Activated CD4-positive, alpha-beta T cell treated with anti-CD3 and anti-CD28 coated beads, Interleukin-2, amount 10 ng/mL, durations not matched to agents 7 days and 5 days (primary cell): ENCODE measurements around the gene HJV. TPM values are rescaled to one million over a fixed set of nuclear protein-coding genes. Genes with fewer than 3 reads are reported as not detected.
"Not testable (repeated sequence)": the region's sequence is repeated elsewhere in the genome, so short reads cannot be mapped to it uniquely, and the experiment has no call there.

Source experiments
- CTCF ChIA-PET: fragments of 350-600 bp; sonication (Branson Sonifier 250); formaldehyde crosslinking; loops from one replicate; lab custom pipeline; 2021; ENCODE audit warnings: antibody characterized with exemption; lab: Charles Lee
- POLR2A ChIA-PET: fragments of 350-600 bp; sonication (Branson Sonifier 250); formaldehyde crosslinking; loops from one replicate; lab custom pipeline; 2021; ENCODE audit warnings: antibody characterized with exemption; lab: Charles Lee
- DNase-seq: peaks from one replicate; pipeline ENCODE4 v3.0.0-alpha.2; 2020
- H3K27ac Mint-ChIP-seq: one replicate; pipeline ENCODE4 v1.8.0; 2021; ENCODE audit warnings: mild to moderate bottlenecking, moderate library complexity, mixed read lengths
- H3K27me3 Mint-ChIP-seq: one replicate; pipeline ENCODE4 v1.8.0; 2021; ENCODE audit warnings: mixed read lengths
- H3K36me3 Mint-ChIP-seq: one replicate; pipeline ENCODE4 v1.8.0; 2021; ENCODE audit warnings: low read depth, mixed read lengths
- H3K4me1 Mint-ChIP-seq: one replicate; pipeline ENCODE4 v1.8.0; 2021; ENCODE audit warnings: mixed read lengths
- H3K4me3 Mint-ChIP-seq: one replicate; pipeline ENCODE4 v1.8.0; 2021; ENCODE audit warnings: mild to moderate bottlenecking, moderate library complexity, mixed read lengths
- H3K9me3 Mint-ChIP-seq: one replicate; pipeline ENCODE4 v1.8.0; 2021; ENCODE audit warnings: mixed read lengths
- total RNA-seq, 2 experiments: library from RNA; stranded (reverse); gene quantifications; one replicate each; pipeline ENCODE4 v1.2.3, GENCODE V29; 2021

HJV gene
- not detected for total RNA-seq

- H3K9me3 Mint-ChIP-seq, result no peaks in the 10 kb centered on the region
- CTCF ChIA-PET, result interaction anchor here (0.6 to 1.4 kb wide), 6 partner anchors 10 to 232 kb away, joined by 3 to 7 read pairs (median 4); partner anchors contain the start of genes NUDT17 and POLR3C
- H3K27me3 Mint-ChIP-seq, result peaks cover 74% of the 10 kb centered on the region
- peaks cover 7% of the 10 kb centered on the region for H3K4me1 Mint-ChIP-seq
- no peaks in the 10 kb centered on the region for H3K36me3 Mint-ChIP-seq
- no peak for DNase-seq
- POLR2A ChIA-PET, result no interaction called here
- no peak within 1 kb of the TSS for H3K4me3 Mint-ChIP-seq
- no peak within 1 kb of the TSS for H3K27ac Mint-ChIP-seq
Measured at GRCh38 chr1:146021622-146022402, at the start of gene HJV. HJV (minus strand) TSS chr1:146021735; CDS start chr1:146020231, 1,504 bp downstream.

DNA sequence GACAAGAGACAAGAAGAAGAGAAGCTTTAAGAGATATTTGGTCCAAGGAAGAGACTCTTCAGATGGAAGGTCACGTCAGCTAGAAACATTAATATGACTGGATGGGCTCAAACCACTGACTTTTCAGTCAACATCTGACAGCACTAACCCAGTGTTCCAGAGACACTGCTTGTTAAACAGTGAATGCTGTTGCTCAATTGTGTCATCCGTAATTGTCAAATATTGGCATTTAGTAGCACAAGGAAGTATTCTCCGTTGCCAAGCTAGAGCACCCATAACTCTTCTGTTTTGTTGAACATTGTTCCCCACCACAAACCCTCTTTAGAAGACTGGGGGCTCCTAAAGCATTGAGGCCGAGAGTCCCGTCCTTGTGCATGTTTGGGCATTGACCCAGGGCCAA is 37.6 kb upstream of the HJV start:
- POLR2A ChIA-PET, H3K27ac Mint-ChIP-seq, H3K9me3 Mint-ChIP-seq, DNase-seq, H3K36me3 Mint-ChIP-seq, H3K4me3 Mint-ChIP-seq, H3K4me1 Mint-ChIP-seq, H3K27me3 Mint-ChIP-seq, CTCF ChIA-PET: not testable (repeated sequence)

GRCh38 chr1:146051852-146052676 is 30.5 kb upstream of the HJV start:
- Mint-ChIP-seq H3K27ac (peak overlapping the region; percentile 97), H3K4me3 (peak overlapping the region; percentile 76), H3K4me1 (peaks cover 39% of the 10 kb centered on the region)
- H3K9me3 Mint-ChIP-seq, H3K27me3 Mint-ChIP-seq, H3K36me3 Mint-ChIP-seq: not testable (repeated sequence)
- CTCF ChIA-PET, result interaction anchor here (1.2 to 2.1 kb wide), 3 partner anchors 13 to 27 kb away, joined by 3 to 10 read pairs (median 5); no protein-coding TSS in a partner anchor
- POLR2A ChIA-PET, result interaction anchor here (0.6 to 1.9 kb wide), 5 partner anchors 15 to 1000 kb away, joined by 3 to 27 read pairs (median 4); partner anchors contain the start of genes ANKRD34A and POLR3GL
- peak; percentile 72 for DNase-seq

GRCh38 chr1:146051452-146051851 is 29.9 kb upstream of the HJV start:
- Mint-ChIP-seq H3K9me3 (no peaks in the 10 kb centered on the region), H3K4me3 (peak overlapping the region; percentile 76), H3K36me3 (no peaks in the 10 kb centered on the region), H3K27ac (peak overlapping the region; percentile 97), H3K4me1 (peaks cover 39% of the 10 kb centered on the region), H3K27me3 (no peaks in the 10 kb centered on the region)
- CTCF ChIA-PET, result interaction anchor here (1.2 to 2.1 kb wide), 2 partner anchors 13 to 15 kb away, joined by 5 to 10 read pairs; no protein-coding TSS in a partner anchor
- POLR2A ChIA-PET, result interaction anchor here (0.6 to 1.9 kb wide), 4 partner anchors 14 to 304 kb away, joined by 3 to 27 read pairs (median 4); partner anchors contain the start of genes ANKRD34A and POLR3GL
- no peak for DNase-seq

DNA sequence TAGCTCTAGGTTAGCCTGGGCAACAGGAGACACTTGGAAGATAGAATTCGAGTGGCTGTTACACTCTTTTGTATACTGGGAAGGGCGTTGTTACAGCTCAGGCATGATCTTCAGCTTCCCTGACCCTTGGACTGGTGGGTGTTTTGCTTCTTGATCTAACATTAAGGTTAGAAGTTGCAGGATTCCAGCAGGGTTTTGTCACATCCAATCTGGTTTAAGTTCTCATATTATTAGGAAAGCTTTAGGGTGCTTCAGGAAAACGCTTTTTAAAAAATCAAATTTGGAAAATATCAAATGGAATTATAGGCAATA is 29.1 kb upstream of the HJV start:
- H3K36me3 Mint-ChIP-seq, H3K4me3 Mint-ChIP-seq, H3K9me3 Mint-ChIP-seq, DNase-seq, H3K27me3 Mint-ChIP-seq, POLR2A ChIA-PET: not testable (repeated sequence)
- CTCF ChIA-PET, result interaction anchor here (2.1 kb wide), 1 partner anchor 14 kb away, joined by 10 read pairs; no protein-coding TSS in a partner anchor
- Mint-ChIP-seq H3K4me1 (peaks cover 39% of the 10 kb centered on the region), H3K27ac (peak overlapping the region; percentile 6)

GRCh38 chr1:146049866-146050651 is 28.5 kb upstream of the HJV start:
- H3K9me3 Mint-ChIP-seq, DNase-seq, H3K27me3 Mint-ChIP-seq, H3K36me3 Mint-ChIP-seq, POLR2A ChIA-PET, H3K4me3 Mint-ChIP-seq: not testable (repeated sequence)
- peak overlapping the region; percentile 36 for H3K27ac Mint-ChIP-seq
- CTCF ChIA-PET, result interaction anchor here (2.1 kb wide), 1 partner anchor 13 kb away, joined by 10 read pairs; no protein-coding TSS in a partner anchor
- peaks cover 39% of the 10 kb centered on the region for H3K4me1 Mint-ChIP-seq

DNA sequence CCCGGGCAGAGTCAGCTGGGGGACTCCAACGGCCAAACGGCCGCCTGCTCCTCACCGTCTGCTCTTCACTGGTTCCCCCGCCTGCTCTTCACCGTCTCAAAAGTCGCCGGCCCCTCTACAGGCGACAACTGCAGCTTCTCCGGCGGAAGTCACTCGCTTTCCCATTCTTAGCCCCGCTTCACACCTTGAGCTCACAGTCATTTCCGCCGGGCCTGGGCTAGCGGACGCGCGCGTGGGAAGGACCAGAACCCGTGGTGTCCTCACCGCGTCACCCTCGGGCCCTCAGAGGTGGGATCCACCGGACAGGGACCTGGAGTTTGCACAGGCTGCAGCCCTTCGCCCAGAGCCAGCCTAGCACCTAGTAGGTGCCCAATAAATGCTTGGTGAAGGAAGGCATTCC is 27.9 kb upstream of the HJV start:
- no peak for DNase-seq
- H3K4me3 Mint-ChIP-seq, result no peak overlapping the region
- H3K4me1 Mint-ChIP-seq, result peaks cover 39% of the 10 kb centered on the region
- POLR2A ChIA-PET, result no interaction called here
- no peaks in the 10 kb centered on the region for H3K9me3 Mint-ChIP-seq
- H3K27ac Mint-ChIP-seq, result no peak overlapping the region
- no peaks in the 10 kb centered on the region for H3K27me3 Mint-ChIP-seq
- no peaks in the 10 kb centered on the region for H3K36me3 Mint-ChIP-seq
- CTCF ChIA-PET, result interaction anchor here (2.1 kb wide), 1 partner anchor 11 kb away, joined by 15 read pairs; no protein-coding TSS in a partner anchor

- H3K36me3 Mint-ChIP-seq, H3K4me3 Mint-ChIP-seq, H3K9me3 Mint-ChIP-seq, POLR2A ChIA-PET, DNase-seq, H3K27me3 Mint-ChIP-seq, H3K27ac Mint-ChIP-seq: not testable (repeated sequence)
- CTCF ChIA-PET, result interaction anchor here (1.4 to 2.1 kb wide), 3 partner anchors 10 to 16 kb away, joined by 3 to 15 read pairs (median 4); no protein-coding TSS in a partner anchor
- H3K4me1 Mint-ChIP-seq, result peaks cover 39% of the 10 kb centered on the region
Measured at GRCh38 chr1:146048514-146049115, 27.1 kb upstream of the HJV start.

DNA sequence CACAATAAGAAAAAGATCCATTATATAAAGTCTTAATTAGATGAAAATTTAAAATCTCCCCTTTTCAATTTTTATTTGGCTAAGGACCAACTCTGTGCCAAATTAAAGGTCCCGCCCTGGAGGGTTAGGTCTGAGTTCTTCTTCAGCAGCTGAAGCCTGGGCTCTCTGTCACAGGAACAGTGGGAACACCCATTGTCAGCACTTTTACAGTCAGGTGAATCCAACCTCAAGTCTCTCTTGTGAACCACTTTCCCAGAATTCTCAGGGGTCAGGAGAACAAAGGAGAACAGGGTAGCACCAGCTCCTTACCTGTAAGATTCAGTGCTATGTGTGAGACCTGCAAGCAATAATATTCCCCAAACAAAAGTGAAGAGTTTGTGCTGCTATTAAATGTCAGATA is 25.1 kb upstream of the HJV start:
- Mint-ChIP-seq H3K4me1 (peaks cover 30% of the 10 kb centered on the region), H3K4me3 (no peak overlapping the region), H3K9me3 (no peaks in the 10 kb centered on the region), H3K27ac (no peak overlapping the region), H3K36me3 (no peaks in the 10 kb centered on the region), H3K27me3 (no peaks in the 10 kb centered on the region)
- CTCF ChIA-PET, result no interaction called here
- DNase-seq, result no peak
- POLR2A ChIA-PET, result no interaction called here

- Mint-ChIP-seq H3K4me1 (peaks cover 38% of the 10 kb centered on the region), H3K36me3 (no peaks in the 10 kb centered on the region), H3K27me3 (peaks cover 13% of the 10 kb centered on the region), H3K27ac (no peak overlapping the region), H3K9me3 (no peaks in the 10 kb centered on the region), H3K4me3 (no peak overlapping the region)
- POLR2A ChIA-PET, result no interaction called here
- no peak for DNase-seq
- CTCF ChIA-PET, result interaction anchor here (1.1 to 2.5 kb wide), 2 partner anchors 9 to 195 kb away, joined by 3 to 15 read pairs; partner anchors contain the start of gene NUDT17
Measured at GRCh38 chr1:146039844-146040194, 18.3 kb upstream of the HJV start.

- no peaks in the 10 kb centered on the region for H3K36me3 Mint-ChIP-seq
- H3K4me1 Mint-ChIP-seq, result peaks cover 45% of the 10 kb centered on the region
- ChIA-PET CTCF (interaction anchor here (0.5 to 2.9 kb wide), 14 partner anchors 8 to 251 kb away, joined by 3 to 15 read pairs (median 4); partner anchors contain the start of genes ANKRD34A, NUDT17 and POLR3GL), POLR2A (interaction anchor here (1.1 to 4.3 kb wide), 2 partner anchors 15 to 79 kb away, joined by 3 to 27 read pairs; partner anchors contain the start of gene LIX1L)
- peak; percentile 81 for DNase-seq
- H3K9me3 Mint-ChIP-seq, result no peaks in the 10 kb centered on the region
- H3K4me3 Mint-ChIP-seq, result peak overlapping the region; percentile 94
- H3K27me3 Mint-ChIP-seq, result peaks cover 13% of the 10 kb centered on the region
- H3K27ac Mint-ChIP-seq, result peak overlapping the region; percentile 98
Measured at GRCh38 chr1:146036965-146037646, 15.6 kb upstream of the HJV start.
